Stimulated activated naive CD8-positive, alpha-beta T cell treated with anti-CD3 and anti-CD28 coated beads, Interleukin-15, Interleukin-2, amounts not matched to agents 100 U/mL and 50 U/mL, for 24 hours (primary cell): ENCODE results near the gene SCNN1B.
A peak's percentile ranks its signal among the peaks of the same experiment; 100 is the strongest.
"Not testable (repeated sequence)": the region's sequence is repeated elsewhere in the genome, so short reads cannot be mapped to it uniquely, and the experiment has no call there.

ENCODE experiments used
- ATAC-seq: fragments of 150-1000 bp; cut with Tn5 transposase; one replicate; pipeline ENCODE4 v1.10.0; 2021
- DNase-seq: peaks from one replicate; pipeline ENCODE4 v3.0.0; 2021

SCNN1B gene

DNA sequence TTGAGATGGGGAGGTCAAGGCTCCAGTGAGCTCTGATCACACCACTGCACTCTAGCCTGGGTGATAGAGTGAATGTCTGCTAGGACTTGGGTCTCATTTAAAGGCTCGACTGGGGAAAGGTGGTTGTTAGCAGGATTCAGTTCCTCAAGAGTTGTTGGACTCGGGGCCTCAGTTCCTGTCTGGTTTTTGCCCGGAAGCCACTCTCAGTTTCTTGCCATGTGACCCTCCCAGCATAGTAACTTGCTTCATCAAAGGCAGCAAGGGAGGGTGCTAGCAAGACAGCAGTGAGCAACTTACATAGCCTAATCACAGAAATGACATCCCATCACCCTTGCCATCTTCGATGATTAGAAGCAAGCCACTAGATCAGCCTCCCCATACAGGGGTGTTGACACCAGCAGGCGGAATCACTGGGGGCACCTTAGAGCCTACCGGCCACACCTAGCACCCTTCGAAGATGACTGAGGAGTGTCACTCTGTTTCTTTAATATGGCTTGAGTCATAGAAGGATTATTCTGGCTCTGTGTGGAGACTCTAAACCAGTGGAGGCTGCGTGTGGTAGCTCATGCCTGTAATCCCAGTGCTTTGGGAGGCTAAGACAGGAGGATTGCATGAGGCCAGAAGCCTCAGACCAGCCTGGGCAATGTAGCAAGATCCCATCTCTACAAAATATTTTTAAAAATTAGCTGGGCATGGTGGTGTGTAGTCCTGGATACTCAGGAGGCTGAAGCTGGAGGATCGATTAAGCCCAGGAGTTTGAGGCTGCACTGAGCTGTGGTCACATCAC, 13.2 kb upstream of the SCNN1B start:
- DNase-seq (no peak), ATAC-seq (no peak)

DNA sequence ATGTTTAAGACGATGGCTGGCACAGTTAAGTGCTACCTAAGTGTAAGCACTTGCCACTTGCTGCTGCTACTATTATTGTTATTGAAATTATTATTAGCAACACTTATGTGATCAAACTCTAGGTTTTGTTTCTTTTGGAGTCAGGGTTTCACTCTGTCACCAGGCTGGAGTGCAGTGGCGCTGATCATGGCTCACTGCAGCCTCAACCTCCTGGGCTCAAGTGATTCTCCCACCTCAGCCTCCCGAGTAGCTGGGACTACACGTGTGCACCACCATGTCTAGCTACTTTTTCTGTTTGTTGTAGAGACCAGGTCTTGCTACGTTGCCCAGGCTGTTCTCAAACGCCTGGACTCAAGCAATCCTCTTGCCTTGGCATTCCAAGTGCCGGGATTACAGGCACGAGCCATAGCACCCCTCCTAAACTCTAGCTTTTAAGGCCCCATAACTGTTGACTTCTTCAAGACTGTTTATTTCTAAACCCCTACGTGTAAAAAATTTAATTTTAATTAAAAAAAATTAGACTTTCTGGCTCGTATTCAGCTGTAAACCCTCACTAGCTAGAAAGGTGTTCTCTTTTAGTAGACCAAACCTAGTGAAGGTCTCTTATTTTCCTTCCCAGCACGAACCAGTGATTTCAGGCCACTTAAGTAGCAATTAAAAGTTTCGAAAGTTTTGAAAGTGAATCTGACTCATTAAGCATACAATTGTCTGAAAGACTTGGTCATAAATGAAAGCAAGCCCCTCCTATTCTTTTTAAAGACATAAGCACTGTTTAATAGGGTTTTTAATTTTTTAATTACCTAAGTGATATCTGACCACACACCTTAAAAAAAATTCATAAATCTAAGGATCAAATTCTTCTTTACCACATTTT, 11.7 kb upstream of the SCNN1B start:
- no peak for DNase-seq
- no peak for ATAC-seq

DNA sequence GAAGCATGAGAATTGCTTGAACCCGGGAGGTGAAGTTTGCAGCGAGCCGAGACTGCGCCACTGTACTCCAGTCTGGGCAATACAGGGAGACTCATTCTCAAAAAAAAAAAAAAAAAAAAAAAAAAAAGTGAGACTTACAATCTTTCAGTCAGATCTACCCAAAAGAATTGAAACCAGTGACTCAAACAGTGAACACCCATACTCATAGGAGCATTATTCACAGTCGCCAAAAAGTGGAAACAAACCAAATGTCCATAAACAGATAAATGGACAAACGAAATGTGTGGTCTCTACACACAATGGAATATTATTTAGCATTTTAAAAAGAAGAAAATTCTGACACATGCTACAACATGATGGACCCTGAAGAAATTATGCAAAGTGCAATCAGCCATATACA, 9.1 kb upstream of the SCNN1B start:
- DNase-seq (no peak), ATAC-seq (no peak)

DNA sequence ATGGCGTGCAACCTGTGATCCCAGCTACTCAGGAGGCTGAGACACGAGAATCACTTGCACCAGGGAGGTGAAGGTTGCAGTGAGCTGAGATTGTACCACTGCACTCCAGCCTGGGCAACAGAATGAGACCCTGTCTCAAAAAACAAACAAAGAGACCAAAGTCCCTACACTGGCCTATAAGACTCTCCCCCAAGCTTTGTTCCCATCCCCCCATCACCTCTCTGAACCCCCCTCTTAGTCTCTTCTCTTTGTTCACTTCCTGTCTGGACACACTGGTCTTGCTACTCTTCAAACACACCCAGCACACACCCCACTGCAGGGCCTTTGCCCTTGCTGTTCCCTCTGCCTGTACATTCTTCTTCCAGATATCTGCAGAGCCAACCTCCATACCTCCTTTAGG, 7.8 kb upstream of the SCNN1B start:
- no peak for DNase-seq
- ATAC-seq: no peak

DNA sequence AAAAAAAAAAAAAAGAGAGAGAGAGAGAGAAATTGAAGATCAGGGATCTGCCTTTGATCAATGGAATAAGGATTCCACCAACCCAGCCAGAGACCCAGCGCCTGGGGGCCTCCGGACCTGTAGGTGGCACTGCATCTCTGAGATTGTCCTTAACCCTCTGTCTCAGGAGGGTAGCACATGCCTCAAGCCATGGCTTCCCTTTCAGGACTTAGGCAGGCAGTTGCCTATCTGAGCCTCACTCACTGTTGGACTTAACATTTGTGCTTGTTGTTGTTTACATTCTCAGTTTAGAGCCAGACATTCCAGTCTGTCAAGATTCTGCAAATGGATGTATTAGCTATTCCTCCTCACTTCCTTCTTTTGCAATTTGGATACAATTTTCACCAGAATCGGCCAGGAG, 5.1 kb upstream of the SCNN1B start:
- no peak for ATAC-seq
- DNase-seq: peak; percentile 25

DNA sequence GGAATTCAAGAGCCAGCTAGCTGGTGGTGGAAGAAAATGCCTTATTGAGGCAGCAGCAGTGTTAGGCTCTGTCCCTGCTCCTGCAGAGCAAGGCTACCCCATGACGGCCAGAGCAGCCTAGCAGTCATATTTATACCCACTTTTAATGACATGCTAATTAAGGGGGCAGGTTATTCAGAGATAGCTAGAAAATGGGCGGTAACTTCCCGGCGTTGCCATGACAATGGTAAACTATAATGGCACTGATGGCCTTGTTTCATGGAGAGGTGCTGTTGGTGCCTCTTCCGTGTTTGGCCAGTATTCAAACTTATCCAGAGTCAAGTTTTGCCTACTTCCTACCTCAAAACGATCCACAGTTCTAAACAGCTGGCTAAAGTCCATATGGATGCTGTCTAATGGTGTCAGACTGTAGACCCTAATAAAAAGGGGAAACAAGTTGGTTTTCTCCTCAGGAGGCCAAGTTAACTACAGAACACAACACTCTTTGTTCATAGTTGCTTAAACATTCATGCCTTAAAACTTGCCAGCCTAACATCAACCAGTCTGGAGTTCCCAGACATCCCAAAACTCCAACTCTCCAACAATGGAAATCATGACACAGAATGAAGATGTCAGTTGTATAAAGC, 3.7 kb upstream of the SCNN1B start:
- ATAC-seq (no peak), DNase-seq (no peak)

DNA sequence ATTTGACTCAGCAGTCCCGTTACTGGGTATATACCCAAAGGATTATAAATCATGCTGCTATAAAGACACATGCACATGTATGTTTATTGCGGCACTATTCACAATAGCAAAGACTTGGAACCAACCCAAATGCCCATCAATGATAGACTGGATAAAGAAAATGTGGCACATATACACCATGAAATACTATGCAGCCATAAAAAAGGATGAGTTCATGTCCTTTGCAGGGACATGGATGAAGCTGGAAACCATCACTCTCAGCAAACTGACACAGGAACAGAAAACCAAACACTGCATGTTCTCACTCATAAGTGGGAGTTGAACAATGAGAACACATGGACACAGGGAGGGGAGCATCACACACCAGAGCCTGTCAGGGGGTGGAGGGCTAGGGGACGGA, 2.3 kb upstream of the SCNN1B start:
- not testable (repeated sequence) for ATAC-seq, DNase-seq

DNA sequence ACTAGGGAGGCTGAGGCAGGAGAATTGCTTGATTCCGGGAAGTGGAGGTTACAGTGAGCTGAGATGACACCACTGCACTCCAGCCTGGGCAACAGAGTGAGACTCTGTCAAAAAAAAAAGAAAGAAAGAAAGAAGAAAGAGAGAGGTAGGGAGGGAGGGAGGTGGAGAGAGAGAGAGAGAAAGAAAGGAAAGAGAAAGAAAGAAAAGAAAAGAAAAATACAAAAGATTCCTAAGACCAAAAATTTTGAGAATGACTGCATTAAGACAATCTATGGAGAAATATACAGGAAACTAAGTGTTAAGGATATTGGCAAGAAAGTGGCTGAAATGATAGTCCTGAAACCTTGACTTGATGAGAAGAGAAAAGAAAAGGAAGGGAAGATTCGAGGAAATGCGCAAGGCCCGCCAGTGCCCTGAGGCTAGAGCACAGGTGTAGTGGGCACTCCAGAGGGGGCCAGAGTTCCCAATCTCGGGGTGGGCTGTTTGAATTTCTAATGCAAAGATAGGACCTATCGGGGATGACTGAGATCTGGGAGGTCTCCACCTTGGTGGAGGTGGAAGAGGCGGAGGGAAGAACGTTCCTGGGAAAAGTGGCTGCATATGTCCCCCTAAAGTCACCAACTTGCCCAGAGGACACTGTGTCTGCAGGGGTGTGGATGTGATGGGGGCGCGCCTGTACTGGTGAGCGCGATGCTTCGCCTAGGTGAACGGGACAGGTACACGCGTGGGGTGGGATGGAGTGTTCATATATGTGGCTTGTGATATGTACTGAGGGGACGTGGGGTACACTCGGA, 654 bp upstream of the SCNN1B start:
- no peak for ATAC-seq
- DNase-seq: no peak

DNA sequence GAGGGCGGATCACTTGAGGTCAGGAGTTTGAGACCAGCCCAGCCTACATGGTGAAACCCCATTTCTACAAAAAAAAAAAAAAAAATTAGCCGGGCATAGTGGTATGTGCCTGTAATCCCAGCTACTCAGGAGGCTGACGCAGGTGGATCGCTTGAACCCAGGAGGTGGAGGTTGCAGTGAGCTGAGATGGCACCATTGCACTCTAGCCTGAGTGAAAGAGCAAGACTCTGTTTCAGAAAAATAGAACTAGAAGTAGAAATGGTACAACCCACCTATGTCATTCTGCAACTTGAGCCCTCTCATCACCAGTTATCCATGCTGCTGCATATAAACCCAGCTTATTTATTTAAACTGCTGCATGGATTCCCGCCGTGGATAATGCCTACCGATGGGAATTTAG, 1.6 kb downstream of the SCNN1B start:
- DNase-seq (no peak), ATAC-seq (no peak)

DNA sequence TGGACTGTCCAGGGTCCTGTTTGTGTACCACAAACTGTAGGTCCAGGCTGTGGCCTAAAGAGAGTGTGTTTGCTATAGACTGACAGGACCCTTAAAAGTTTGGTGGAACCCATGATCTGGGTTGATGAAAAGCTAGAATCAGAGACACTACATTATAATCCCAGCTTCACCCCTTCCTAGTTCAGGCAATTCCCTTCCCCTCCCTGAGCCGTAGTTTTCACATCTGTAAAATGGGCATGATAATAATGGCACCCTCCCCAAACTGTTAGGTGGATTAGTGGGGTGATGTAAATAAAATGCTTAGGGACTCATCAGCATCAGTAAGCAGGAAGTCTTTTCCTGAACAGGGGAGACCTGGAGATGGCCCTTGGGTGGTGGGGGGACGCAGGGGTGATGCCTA, 2.5 kb downstream of the SCNN1B start:
- no peak for DNase-seq
- no peak for ATAC-seq

DNA sequence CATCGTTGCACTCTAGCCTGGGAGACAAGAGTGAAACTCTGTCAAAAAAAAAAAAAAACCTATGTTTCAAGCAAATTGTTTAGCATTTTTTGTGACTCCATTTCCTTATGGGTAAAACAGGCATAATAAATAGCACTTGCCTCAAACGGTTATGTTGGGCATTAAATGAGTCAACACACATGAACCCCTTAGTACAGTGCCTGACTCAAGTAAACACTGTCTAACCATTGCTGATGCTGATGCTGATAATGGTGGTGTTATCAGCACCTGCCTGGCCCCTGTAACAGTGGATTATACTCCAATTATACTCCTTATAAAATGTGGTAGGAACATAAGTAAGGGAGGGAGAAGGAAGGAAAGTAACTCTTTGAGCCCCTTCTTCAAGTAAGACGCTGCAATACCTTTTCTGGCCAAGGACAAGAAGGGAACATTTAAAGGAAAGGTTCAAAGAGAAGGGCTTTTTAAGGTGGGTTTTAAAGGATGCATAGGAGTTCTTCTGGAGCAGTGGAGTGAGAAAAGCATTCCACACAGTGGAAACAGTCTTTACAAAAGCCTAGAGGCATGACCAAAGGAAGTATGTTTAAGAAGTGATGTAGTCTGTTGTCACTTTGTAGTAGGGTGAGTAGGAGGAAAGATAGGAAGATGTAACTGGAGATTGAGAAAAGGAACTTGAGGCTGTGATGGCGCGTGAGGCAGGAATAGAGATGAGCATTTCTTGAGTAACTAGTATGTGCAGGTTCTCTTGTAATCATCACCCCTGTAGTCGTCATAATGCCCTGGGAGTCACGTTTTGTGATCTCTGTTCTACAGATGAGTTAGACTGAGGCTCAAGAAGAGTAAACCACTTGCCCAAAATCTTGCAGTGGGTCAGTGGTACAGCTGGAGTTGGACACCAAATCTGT, 4.3 kb downstream of the SCNN1B start:
- no peak for DNase-seq
- no peak for ATAC-seq

DNA sequence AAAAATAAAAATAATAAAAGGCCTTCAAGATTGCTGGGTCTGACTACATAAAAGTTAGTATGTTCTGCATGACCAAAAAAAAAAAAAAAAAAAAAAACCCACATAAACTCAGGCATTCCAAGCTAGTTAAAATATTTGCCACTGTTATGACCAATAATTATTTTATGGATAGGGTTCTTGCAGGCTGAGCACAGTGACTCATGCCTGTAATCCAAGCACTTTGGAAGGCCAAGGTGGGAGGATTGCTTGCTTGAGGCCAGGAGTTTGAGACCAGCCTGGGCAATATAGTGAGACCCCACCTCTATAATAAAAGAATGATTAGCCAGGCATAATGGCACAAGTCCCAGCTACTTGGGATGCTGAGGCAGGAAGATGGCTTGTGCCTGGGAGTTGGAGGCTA, 8.1 kb downstream of the SCNN1B start:
- no peak for ATAC-seq
- no peak for DNase-seq

DNA sequence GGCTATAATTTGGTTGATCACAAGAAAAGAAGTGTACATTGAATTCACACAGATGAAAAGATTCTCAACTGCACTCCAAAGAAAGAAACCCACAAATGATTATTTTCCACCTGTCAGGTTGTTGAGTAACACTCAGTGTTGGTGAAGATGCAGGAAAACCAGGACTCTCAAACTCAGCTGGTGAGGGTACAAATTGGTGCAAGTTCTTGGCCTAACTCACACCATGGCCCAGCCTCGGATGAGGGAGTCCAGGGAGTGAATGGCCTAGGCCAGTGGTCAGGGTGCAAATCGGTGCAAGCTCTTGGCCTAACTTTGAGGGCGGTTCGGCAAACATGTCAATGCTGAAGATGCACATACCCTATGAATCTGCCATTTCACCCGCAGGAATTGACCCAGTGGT, 8.6 kb downstream of the SCNN1B start:
- no peak for DNase-seq
- ATAC-seq: no peak

DNA sequence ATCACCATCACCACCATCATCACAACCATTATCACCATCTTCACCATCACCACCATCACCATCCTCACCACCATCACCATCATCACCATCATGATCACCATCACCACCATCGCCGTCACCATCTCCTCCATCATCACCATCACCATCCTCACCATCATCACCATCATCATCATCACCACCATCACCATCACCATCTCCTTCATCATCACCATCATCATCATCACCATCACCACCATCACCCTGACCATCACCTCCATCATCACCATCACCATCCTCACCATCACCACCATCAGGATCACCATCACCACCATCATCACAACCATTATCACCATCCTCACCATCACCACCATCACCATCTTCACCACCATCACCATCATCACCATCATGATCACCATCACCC, 14.1 kb downstream of the SCNN1B start:
- ATAC-seq (no peak), DNase-seq (no peak)

DNA sequence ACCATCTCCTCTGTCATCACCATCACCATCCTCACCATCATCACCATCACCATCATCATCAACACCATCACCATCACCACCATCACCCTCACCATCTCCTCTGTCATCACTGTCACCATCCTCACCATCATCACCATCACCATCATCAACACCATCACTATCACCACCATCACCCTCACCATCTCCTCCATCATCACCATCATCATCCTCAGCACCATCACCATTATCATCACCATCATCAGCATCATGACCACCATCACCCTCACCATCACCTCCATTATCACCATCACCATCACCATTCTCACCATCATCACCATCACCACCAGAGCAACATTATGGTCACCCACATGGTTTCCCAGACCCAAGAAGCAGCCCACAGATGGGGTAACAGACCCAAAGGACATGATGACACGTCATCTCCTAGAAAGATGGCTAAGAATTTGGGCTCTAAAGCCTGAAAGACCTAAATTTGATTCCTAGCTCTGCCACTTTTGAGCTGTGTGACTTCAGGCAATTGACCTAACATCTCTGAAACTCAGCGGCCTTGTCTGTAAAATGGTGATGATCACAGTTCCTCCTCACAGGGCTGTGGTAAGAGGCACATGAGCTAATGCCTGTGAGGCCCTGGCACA, 14.6 kb downstream of the SCNN1B start:
- ATAC-seq: no peak
- no peak for DNase-seq

DNA sequence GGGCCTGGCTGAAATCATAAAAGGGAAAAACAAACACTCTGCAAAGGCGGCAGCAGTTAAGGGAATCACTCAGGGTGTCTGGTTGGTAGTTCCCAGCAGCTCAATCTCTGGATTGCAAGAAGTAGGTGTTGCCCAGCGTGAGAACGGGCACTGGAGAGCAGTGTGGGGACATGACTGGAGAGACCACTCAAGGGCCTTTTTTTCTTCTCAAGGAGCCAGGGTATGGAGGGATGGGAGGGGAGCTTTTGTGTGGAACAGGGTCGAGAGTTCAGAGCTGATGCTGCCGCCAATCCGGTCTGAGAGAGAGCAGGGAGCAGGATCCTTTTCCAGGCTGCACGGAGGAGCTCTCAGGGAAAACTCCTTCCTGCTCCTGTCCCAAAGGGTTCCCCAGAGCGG, 15.2 kb downstream of the SCNN1B start:
- DNase-seq: no peak
- ATAC-seq: no peak

DNA sequence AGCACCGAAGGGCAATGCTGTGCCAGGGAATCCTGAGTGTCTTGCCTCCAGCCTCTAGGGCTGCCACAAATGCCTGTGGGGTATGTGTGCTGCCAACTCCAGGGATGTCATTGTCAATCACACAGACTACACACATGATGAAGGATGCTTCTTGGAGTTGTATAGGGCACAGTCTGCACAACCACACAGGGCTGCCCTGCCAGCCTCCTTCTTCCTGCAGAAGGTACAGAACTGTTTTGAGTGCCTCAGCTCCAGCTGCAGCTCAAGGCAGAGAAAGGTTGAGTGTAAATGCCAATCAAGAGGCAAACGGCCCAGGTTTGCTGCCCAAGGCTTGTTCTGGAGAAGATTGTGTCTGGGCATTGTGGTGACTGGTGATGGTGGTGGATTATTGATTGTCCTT, 15.6 kb downstream of the SCNN1B start:
- DNase-seq: no peak
- ATAC-seq: no peak

DNA sequence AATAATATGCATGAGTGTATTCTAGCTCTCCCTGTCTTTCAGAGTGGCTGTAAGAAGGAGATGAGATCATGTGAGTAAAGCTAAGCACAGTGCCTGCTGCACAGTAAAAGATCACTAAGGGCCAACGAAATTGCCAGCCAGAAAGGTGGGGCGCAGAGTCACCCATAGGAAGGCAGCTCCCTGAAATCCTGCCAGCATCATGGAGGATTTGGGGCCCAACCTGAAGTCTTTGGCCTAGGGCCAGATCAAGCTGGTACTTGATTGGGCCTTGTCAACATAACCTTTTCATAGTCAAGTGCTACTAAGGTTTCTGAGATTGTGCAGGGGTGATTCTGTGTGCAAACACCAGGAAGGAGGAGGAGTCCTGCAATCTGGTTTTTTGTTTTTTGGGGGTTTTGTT, 16.5 kb downstream of the SCNN1B start:
- DNase-seq: no peak
- ATAC-seq: no peak

DNA sequence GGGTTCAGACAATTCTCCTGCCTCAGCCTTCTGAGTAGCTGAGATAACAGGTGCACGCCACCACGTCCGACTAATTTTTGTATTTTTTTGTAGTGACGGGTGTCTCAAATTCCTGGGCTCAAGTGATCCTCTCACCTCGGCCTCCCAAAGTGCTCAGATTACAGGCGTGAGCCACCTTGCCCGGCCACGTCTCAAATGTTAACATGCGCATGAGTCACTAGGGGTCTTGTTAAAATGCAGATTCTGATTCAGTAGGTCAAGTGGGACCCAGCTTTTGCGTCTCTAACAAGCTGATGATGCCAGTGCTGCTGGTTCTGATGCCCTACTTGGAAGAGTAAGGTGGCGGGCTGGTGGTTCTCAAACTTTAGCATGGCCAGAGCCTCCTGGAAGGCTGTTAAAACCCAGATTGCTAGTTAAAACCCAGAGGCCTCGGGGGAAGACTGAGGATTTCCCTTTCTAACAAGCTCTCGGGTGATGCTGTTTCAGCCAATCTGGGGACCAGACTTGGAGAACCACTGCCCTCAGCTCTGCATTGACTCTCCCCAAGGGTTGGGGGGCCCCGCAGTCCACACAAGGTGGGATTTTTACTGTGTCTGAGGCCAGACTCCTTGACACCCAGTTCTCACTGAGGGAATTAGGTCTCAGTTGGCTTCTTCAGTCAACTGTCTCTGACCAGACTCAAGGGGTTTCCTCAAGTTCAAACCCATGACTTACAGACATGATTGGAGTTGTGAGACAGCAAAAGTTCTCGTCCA, 17.9 kb downstream of the SCNN1B start:
- ATAC-seq: no peak

DNA sequence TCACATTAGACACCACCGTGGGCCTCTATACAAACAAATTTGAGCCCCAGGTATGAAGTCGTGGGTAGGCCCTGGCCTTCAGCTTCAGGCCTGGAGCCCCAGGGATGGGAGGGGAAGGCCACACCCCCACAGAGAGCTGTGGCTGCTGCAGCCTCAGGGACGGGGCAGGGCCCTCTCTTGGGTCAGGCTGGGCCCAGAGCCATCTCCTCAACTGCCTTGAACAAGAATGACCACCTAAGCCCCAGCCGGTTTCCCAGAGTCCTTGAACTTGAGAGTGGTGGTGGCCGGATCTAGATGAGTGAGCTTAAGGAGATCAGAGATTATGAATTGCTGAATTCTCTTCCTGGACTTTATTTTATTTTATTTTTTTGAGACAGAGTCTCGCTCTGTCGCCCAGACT, 18.6 kb downstream of the SCNN1B start:
- ATAC-seq (no peak), DNase-seq (no peak)

More for the DNA sequence above, 17.9 kb downstream of the SCNN1B start:
- no peak for DNase-seq
